Right lung (tissue), 5 donors: Measurements from ENCODE around the gene ADAMTS18. TPM values are rescaled to one million over a fixed set of nuclear protein-coding genes. Genes with fewer than 3 reads are reported as not detected.

Experiments
- DNase-seq, 2 donors: peaks; one replicate each; pipeline ENCODE4 v3.0.0-alpha.2; 2013
- polyA plus RNA-seq, 5 donors: library from polyadenylated mRNA; unstranded; fragments of 120-200 nt; gene quantifications; one replicate each; pipeline versions ENCODE4 v1.2.1 to v1.2.3, GENCODE V29; 2013; ENCODE audit warnings: inconsistent platforms in 1 of 5, low replicate concordance in 1 of 5; ENCODE audit not compliant: insufficient read length in 5 of 5, insufficient read depth in 1 of 5

ADAMTS18 gene
- polyA plus RNA-seq, 5 donors: 2.1 to 3.4 (median 3.0) TPM

DNA sequence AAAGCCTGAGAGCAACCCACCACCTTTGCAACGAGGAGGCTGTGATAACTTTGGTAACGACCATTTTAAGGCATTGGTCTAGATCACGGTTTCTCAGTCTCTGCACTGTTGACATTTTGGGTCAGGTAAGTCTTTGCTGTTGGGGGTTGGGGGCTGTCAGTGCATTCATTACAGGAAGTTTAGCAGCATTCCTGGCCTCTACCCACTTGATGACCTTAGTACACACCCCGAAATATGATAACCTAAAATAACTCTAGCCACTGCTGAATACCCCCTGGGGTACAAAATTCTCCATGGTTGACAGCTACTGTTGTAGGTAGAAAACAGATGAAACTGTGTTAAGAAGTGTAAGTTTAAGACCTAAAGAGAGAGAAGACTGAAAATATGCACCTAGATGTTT, 36.3 kb downstream of the ADAMTS18 start:
- no peak for DNase-seq

DNA sequence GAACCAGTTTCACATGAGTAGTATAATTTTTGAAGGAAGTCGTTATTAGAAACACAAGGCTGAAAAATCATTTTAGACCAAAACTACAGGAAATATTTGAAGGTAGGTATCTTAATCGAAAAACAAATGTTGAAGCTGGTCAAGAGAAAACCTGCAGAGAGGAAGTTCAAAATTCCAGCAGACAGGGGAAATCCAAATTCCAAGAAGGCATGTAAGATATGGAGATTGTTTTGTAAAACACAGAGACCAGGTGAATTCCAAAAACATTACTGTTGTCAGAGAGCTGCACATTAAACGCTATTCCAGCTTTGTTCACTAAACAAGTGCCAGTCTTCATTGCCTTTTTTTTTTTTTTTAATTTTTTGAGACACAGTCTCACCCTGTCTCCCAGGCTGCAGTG, 38.4 kb downstream of the ADAMTS18 start:
- DNase-seq: no peak

DNA sequence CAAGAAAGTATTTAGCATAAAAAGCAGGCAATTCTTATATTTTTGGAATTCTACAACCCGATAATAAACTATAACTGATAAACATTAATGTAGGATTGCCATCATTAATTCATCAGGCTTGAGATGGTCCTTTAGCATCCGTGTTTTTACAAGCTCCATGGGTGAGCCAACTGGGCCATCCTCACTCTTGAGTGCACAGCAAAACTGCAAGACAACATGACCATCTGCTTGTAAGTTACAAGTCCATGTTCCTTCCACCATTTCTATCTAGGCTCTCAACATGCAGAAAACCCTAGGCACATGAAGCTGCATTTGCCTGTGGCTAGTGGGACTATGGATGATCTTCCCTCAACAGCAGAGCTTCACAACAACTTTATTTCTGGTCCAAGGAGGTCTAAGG, 40.1 kb downstream of the ADAMTS18 start:
- no peak for DNase-seq

DNA sequence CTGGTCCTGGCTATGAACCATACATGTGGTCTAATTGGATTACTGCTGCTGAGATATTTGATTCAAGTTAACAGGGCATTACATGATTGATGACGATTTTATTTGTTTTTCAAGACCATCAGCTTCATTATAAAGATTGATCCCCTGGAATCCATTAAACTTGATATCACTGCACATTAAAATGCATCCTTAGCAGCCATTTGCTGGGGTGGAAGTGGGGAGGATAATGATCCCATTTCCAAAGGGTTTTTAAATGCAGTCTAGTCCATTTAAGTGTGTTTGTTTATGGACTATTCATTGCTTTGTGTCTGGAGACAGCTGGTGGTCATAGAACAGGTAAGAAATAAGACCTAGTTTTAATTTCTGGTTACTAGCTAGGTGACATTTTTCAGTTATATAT, 40.9 kb downstream of the ADAMTS18 start:
- DNase-seq: no peak

DNA sequence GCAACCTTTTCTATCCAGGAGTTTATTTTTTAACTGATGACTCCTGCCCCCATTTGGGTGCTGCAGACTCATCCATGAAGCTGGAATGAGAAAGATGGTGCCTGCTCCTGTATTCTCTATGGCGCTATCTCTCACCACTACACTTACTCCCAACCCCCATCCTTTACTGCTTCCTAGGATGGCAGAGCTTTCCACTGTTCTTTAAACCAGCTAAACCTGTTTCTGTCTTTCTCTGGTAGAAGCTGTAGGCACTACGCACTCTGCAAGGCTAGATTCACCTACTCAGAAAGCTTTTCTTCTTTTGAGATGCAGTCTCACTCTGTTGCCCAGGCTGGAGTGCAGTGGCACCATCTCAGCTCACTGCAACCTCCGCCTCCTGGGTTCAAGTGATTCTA, 47.0 kb downstream of the ADAMTS18 start:
- peak in 1 of 2 donors; percentile 26 for DNase-seq

DNA sequence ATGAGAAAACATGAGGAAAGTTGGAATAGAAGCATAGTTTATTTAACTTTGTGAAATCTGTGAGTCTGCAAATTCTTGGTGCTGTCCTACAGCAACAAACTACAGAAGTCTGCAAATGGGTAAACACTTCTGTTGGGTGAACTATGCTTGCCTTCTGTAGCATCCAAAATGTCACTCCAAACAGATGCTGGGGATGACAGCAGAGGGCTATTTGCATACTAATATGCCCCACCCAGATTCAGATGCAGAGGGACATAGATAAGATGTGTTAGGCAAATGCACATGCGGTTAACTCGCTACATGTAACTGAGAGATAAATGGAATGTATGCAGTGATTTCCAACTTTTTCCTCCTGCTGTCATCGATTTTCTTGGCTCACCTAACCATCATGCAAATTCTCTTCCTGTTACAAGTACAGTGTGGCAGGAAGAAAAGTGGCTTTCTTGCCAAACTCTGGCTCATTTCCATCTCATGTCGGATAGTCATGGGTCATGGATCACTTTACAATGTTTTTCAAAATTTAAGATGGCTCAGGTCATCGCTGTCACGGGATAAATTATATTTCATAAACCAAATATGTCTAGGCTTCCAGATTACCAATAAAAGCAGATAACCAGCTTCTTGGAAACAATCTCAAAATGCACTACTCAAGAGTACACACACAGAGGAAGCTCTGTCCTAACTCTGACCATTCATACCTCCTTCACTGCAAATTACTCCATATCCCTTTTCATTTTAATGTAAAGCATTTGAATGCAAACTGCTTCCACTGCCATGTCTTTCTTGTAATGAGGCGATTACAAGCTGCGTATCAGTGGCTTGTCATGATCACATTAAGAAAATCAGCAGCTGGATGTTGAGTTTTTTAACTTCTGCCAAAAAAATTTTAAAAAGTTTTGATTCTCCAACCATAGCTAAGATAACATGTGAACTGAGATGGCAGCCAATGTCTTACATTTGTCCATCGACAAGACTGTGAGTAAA, 47.7 kb downstream of the ADAMTS18 start:
- DNase-seq: peak; percentile 25 to 46

DNA sequence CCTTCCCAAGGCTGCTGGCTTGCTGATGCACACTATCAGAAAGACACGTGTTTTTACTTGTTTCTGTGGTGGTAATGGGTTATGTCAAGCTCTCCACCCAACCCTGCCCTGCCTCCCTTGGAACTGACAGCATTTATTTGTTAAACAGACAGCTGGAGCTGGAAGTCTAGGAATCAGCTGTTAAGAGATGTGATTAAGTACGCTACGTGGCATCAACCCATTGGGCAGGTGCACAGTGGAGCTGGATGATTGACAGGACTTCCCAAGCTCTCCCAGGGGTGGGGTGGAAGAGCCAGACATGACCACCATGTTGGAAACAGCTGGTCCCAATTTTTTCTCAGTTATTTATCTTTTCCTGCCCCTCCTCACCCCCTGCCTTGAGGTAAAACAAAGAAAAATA, 49.4 kb downstream of the ADAMTS18 start:
- DNase-seq: no peak

DNA sequence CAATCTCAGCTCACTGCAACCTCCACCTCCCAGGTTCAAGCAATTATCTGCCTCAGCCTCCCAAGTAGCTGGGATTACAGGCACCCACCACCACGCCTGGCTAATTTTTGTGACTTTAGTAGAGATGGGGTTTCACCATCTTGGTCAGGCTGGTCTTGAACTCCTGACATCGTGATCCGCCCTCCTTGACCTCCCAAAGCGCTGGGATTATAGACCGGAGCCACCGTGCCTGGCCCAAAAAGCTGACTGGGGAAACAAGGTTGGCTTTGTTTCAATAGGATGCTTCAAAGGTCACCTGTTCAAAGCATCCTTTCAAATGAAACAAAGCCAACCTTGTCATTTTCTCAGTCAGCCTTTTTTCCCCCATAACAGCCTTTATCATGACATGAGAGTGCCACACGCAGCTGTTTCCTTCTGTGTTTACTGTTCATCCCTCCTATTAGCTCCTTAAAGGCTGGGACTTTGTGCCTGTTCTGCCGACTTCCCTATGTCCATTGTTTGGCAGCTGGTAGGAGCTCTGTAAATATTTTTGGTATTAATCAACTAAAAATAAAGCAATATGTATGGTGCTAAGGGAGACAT, 51.1 kb downstream of the ADAMTS18 start:
- DNase-seq: no peak

DNA sequence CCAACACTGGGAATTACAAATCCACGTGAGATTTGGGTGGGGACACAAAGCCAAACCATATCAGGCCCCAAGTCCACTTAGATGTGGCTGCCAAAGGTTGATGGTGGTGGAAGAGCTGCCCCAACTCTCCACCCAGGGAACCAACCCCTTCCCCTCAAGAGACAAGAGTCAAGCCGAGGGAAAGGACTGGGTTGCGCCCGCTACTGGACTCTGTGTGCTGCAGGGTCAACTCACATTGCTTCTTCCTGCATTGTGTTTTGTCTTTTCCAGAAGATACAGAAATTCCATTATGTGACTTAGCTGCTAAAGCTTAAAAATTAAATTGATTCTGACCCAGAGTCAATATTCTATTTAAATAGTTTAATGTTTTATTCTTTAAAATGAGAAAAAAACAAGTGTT, 58.5 kb downstream of the ADAMTS18 start:
- no peak for DNase-seq

DNA sequence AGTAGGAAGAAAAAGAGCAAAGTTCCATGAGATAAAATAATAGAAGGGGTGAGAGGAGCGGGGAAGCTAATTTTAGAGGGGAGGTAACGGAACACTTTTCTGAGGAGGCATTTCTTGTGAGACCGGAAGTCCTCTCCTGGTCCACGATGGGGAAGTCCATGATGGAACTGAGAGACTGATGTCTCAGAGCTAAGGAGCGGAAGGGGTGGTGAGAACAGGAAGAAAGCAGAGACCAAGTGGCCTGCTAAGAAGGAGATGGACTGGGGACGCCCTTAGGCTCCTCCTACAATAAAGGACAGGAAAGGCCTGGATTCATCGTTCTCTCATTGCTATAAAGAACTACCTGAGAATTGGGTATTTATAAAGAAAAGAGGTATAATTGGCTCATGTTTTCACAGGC, 59.4 kb downstream of the ADAMTS18 start:
- no peak for DNase-seq

DNA sequence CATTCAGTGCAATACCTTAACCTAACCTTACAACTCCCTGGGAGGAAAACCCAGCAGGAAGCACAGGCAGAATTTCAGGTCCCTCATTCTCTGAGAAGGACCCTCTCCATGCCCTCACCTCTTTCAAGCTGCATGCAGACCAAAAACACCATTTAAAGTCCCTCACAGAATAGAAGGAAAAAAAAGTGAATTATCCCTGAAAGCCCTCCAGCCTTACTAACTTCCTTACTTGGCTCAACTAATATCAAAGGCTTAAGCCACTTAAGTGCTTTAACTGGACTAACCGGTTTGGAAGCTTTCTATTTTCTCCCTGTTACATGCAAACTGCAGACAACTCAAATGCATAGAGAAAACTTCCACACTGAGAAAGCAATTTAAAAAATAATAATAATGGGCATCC, 60.5 kb downstream of the ADAMTS18 start:
- peak; percentile 50 to 54 for DNase-seq

DNA sequence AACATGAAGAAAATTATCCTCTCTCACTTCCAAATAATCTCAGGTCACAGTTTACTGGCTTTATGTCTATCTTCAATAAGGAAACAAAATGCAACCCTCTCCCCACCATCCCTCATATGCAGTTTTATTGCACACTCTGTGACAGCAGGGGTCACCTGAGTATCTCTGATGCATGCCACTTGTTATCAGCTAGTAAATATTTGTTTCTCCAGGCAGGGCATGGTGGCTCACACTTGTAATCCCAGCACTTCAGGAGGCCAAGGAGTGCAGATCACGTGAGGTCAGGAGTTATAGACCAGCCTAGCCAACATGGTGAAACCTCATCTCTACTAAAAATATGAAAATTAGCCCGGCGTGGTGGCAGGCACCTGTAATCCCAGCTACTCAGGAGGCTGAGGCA, 61.1 kb downstream of the ADAMTS18 start:
- DNase-seq: no peak

DNA sequence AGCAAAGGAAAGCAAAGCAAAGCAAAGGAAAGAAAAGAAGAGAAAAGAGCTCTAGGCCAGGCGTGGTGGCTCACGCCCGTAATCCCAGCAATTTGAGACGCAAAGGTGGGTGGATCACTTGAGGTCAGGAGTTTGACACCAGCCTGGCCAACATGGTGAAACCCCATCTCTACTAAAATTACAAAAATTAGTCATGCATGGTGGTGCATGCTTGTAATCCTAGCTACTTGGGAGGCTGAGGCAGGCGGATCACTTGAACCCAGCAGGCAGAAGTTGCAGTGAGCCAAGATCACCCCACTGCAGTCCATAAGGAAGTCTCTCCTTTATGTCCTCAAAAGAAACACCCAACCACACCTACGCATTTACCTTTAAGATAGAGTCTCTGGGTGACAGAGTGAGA, 70.1 kb downstream of the ADAMTS18 start:
- DNase-seq: no peak

DNA sequence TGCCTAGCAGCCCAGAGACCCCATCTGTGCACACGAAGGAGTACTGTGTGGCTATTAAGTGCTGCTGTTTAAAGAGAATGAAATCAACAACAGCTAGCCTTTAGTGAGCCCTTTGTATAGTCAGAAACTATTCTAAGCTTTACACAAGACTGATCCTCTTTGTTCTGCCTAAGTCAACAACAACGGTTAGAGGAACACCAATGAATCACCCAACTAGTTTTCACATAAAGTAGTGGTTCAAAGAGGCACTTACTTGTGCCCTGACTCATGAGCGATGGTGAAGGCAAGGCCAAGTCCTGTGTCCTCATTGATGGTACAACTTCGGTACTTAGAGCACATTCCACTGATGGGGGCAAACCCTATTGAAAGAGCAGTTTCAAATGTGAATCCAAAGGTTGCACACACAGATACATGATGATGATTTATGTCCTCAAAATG, 75.8 kb downstream of the ADAMTS18 start:
- no peak for DNase-seq

DNA sequence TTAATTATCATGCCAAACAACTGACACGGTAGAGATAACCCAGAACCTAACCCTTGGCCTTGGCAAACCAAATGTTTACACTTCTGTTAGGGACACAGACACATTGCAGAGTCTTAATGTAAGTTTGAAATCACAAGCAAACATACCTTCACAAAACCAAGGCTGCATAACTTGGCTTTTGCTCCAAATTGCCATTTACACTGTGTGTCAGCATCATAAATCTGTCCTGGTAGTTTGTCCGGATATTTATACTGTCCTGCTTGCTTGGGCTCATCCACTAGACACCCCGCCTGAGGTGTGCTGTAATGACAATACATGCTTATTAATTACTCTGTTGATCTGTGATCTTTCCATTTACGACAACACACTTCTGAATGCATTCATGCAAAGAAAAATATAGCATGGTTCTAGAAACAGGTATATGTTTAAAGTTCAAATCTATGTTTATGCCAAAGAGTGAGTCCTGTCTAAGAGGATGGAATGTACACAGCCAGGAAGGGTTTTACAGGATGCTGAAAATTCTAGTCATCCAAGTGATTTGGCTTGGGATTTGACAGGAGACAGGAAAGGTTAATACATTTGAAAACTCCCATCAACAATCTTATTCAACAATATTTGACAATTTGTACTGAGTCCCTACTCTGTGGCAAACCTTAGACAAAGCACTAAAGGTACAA, 81.1 kb downstream of the ADAMTS18 start:
- DNase-seq: no peak

DNA sequence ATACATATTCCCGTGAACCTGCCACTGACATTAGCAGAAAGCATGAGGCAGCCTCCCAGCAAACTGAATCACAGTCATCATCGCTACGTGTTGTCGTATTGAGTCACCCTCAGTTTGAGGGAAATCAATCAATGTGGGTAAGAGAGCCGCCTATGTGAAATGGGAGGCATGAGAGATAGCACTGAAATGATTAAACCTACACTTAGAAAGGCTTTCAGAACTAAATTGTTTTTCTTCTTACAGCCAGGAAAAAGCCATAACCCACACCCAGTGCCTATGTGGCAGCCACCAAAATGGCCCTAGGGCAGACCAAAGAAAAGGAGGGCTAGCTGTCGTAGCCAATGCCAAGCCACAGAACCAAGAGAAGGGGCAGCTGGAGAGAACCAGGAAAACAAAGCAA, 90.5 kb downstream of the ADAMTS18 start:
- DNase-seq: no peak

DNA sequence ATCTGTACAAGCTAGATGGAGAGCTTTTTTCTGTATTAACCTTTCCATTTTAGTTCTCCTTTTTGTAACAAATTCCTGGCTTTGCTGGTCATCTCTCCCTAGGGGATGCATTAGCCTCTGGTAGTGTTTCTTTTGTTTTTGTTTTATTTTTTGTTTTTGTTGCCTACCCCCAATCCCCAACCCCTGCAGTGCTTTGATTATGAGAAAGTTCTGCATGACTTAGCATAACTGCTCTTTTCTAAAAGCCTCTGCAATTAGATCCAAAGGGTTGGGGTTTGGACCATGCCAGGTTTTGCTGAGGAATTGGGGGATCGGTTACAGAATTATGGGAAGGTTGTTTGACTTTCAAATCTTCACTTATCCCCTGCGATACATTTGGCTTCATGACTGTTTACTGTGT, 98.2 kb downstream of the ADAMTS18 start:
- no peak for DNase-seq

DNA sequence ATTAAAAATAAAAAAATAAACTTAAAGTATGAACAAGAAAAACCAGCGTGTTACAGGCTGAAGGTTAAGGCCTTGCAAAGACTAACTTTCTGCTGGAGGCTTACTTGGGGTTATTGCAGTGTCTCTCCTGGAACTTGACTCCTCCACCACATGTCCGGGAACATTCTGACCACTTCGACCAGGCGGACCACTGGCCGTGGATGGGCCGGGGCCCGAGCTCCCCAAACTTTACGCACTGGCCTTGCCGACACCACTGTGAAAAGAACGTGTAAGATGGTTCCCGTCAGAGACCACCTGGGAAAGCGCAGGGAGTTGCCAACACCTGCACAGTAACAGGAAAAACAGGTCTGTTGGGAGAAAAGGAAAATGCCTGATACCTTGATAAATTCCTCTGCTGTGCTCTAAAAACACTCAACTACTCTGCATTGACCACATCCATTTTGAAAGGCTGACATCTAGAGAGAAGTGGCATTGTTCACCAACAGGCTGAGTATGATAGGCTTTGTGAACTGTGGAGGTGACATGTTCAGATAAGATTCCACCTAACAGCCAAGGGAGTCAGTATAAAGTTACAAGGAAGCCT, 99.1 kb downstream of the ADAMTS18 start:
- DNase-seq: peak in 1 of 2 donors; percentile 17

DNA sequence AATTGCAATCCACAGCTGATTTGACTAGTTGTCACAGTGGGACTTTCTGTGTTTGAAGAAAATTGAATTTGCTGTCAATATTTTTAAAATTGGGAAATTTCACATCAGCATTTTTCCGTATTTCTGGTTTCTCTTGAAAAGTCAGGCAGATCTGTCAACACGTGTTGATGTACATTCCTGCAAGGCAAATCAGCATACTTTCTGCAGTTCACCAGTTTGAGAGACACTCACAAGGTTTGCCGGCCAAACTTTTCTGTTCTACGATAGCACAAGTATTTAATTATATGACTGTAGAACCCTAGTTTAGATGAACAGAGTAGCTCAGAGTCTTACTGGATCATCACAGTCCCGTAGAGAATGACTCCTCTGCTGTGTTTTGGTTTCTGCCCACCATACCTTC, 102.0 kb downstream of the ADAMTS18 start:
- no peak for DNase-seq

DNA sequence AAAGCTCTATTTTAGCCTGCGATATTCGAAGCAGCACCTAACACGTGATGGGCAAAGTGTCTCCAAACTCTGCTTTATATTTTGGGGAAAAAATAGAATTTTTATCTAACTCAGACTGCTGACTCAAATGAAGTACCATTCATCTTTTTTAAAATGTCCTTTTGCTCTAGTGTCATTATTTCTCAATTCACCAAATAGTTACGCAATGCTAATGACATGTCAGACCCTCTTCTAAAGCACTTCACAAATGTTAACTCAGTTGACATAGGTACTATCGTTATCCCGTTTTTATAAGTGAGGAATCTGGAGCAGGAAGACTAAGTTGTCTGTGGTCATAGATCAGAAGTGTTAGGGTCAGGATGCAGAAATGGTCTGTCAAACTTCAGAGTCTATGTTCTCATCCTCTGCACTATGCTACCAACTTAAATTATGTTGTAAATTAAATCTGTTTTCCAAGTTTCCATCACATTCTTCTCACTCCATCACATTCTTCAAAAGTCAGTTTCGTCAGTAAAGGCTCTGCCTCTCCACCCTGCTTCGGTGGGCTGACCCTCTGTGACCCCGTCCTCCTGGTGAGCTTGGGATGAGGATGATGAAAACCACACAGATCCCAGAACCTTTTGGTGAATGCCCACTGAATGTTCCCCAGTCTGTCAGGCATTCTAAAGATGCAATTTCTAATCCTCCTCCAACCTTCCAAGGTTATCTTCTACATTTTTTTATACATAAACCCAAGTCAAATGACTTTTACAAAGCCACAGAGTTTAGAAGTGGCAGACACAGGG, 102.8 kb downstream of the ADAMTS18 start:
- no peak for DNase-seq

DNA sequence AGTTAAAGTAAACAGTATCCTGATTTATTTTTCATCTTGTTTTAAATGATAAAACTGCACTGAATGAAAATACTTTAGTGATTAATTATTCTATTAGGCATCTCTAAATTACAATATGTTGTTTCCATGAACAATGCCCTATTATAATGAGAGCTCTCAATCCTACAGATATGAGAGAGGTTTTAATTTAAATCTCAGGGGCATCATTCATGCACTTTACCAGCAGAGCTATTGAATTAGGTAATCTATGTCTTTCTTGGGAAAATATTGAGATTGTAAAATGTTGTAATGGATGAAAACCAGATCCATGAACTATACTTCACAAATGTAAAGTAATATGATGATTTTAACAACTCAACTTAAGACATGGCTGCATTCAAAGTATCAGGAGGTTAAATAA, 103.8 kb downstream of the ADAMTS18 start:
- DNase-seq: no peak
